CD8-positive, alpha-beta memory T cell (primary cell): Measurements from ENCODE around the gene ZSCAN2. TPM values are rescaled to one million over a fixed set of nuclear protein-coding genes. Genes with fewer than 3 reads are reported as not detected.

Experiments used
- CTCF ChIA-PET: fragments of 350-600 bp; sonication (Branson Sonifier 250); formaldehyde crosslinking; loops from one replicate; lab custom pipeline; 2021; ENCODE audit warnings: antibody characterized with exemption; lab: Charles Lee
- POLR2A ChIA-PET: fragments of 350-600 bp; sonication (Branson Sonifier 250); formaldehyde crosslinking; loops from one replicate; lab custom pipeline; 2021; ENCODE audit warnings: antibody characterized with exemption; lab: Charles Lee
- DNase-seq, 5 donors: peaks; one replicate each; pipeline versions ENCODE4 v3.0.0 to v3.0.0-alpha.2; 2020 to 2022; ENCODE audit warnings: mixed read lengths in 1 of 5
- H3K27ac ChIP-seq: one replicate; pipeline ENCODE4 v1.7.0; 2013; ENCODE audit warnings: low read depth, mild to moderate bottlenecking, low read length, moderate library complexity
- H3K27me3 ChIP-seq: 2 replicates; pipeline ENCODE4 v1.7.0; 2013; ENCODE audit warnings: low read length, mild to moderate bottlenecking; ENCODE audit not compliant: insufficient read depth, poor library complexity, severe bottlenecking
- H3K36me3 ChIP-seq: 2 replicates; pipeline ENCODE4 v1.7.0; 2013; ENCODE audit warnings: mild to moderate bottlenecking, low read length, moderate library complexity; ENCODE audit not compliant: insufficient read depth
- H3K4me1 ChIP-seq: 2 replicates; pipeline ENCODE4 v1.7.0; 2013; ENCODE audit warnings: mild to moderate bottlenecking, low read length, moderate library complexity; ENCODE audit not compliant: insufficient read depth
- H3K4me3 ChIP-seq: 2 replicates; pipeline ENCODE4 v1.7.0; 2013; ENCODE audit warnings: mild to moderate bottlenecking, low read length
- H3K9me3 ChIP-seq: 2 replicates; pipeline ENCODE4 v1.7.0; 2013; ENCODE audit warnings: mild to moderate bottlenecking, low read length
- H3K27ac Mint-ChIP-seq, 8 donors: one replicate each; pipeline ENCODE4 v1.8.0; 2020 to 2021; ENCODE audit warnings: mixed read lengths in 8 of 8, mild to moderate bottlenecking in 6 of 8, inconsistent platforms in 3 of 8, moderate library complexity in 3 of 8
- H3K27me3 Mint-ChIP-seq, 2 donors: one replicate each; pipeline ENCODE4 v1.8.0; 2020 to 2021; ENCODE audit warnings: mixed read lengths in 2 of 2, mild to moderate bottlenecking in 1 of 2, moderate library complexity in 1 of 2
- H3K36me3 Mint-ChIP-seq, 3 donors: one replicate each; pipeline ENCODE4 v1.8.0; 2020 to 2021; ENCODE audit warnings: mixed read lengths in 3 of 3, inconsistent platforms in 1 of 3, mild to moderate bottlenecking in 1 of 3
- H3K4me1 Mint-ChIP-seq, 3 donors: one replicate each; pipeline ENCODE4 v1.8.0; 2020 to 2021; ENCODE audit warnings: mixed read lengths in 3 of 3, inconsistent platforms in 1 of 3, mild to moderate bottlenecking in 1 of 3
- H3K4me3 Mint-ChIP-seq, 7 donors: one replicate each; pipeline ENCODE4 v1.8.0; 2020 to 2021; ENCODE audit warnings: mixed read lengths in 7 of 7, mild to moderate bottlenecking in 6 of 7, moderate library complexity in 4 of 7, inconsistent platforms in 2 of 7
- H3K9me3 Mint-ChIP-seq, 5 donors: one replicate each; pipeline ENCODE4 v1.8.0; 2020 to 2022; ENCODE audit warnings: mixed read lengths in 5 of 5, mild to moderate bottlenecking in 3 of 5, moderate library complexity in 2 of 5, inconsistent platforms in 1 of 5
- polyA plus RNA-seq: library from polyadenylated mRNA; unstranded; fragments of 300-500 nt; fragmentation: Illumina TruSeq; gene quantifications from one replicate; pipeline ENCODE4 v1.2.3, GENCODE V29; 2021
- total RNA-seq, 2 experiments: library from RNA; stranded (reverse); gene quantifications; one replicate each; pipeline ENCODE4 v1.2.3, GENCODE V29; 2021

ZSCAN2 gene
- total and polyA plus RNA-seq, 3 experiments from 2014 or later = 6.0 to 14.3 (median 13.5) TPM

GRCh38 chr15:84624359-84624758 lies 23.6 kb downstream of the ZSCAN2 start:
- Mint-ChIP-seq H3K9me3 (peaks cover 14 to 28% (median 22%) of the 10 kb centered on the region in 5 donors), H3K4me1 (no peaks in the 10 kb centered on the region), H3K27me3 (peaks cover 0 to 1% of the 10 kb centered on the region in 2 donors), H3K36me3 (peaks cover 27 to 44% (median 42%) of the 10 kb centered on the region in 3 donors), H3K27ac (peak overlapping the region in 2 of 8 donors; percentile 36 to 56), H3K4me3 (peak overlapping the region in 1 of 7 donors; percentile 2)
- Histone ChIP-seq H3K27ac (no peak overlapping the region), H3K4me3 (no peak overlapping the region), H3K36me3 (peaks cover 16% of the 10 kb centered on the region), H3K9me3 (peaks cover 20% of the 10 kb centered on the region), H3K4me1 (no peaks in the 10 kb centered on the region), H3K27me3 (no peaks in the 10 kb centered on the region)
- ChIA-PET CTCF (no interaction called here), POLR2A (interaction anchor here (0.6 to 1.3 kb wide), 3 partner anchors 9 to 26 kb away, joined by 4 to 5 read pairs (median 4); no protein-coding TSS in a partner anchor)
- no peak for DNase-seq

DNA sequence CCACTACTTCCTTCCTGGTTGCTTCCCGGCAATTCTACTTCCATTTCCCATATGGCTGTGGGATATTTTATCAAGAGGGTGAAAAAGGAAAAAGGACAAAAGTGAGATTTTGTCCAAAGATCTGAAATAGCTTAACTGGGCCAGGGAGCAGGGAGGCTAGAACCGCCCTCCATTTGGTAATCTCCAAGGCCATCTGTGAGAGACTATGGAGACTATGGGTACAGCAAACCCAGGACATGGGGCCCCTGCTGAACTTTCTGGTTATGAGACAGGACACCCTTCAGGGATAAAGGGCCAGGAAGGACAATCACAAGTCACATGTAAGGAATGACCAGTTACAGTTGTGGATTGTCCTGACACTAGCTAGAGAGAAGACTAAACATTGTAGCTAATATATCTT lies 24.3 kb downstream of the ZSCAN2 start:
- ChIA-PET POLR2A (interaction anchor here (0.6 kb wide), 1 partner anchor 24 kb away, joined by 4 read pairs; no protein-coding TSS in a partner anchor), CTCF (interaction anchor here (0.7 to 1.0 kb wide), 3 partner anchors 11 to 30 kb away, joined by 3 read pairs; no protein-coding TSS in a partner anchor)
- DNase-seq = no peak
- H3K4me1 Mint-ChIP-seq = peaks cover 0 to 2% (median 2%) of the 10 kb centered on the region in 3 donors
- H3K9me3 ChIP-seq = peaks cover 20% of the 10 kb centered on the region
- H3K36me3 Mint-ChIP-seq = peaks cover 24 to 39% (median 37%) of the 10 kb centered on the region in 3 donors
- no peak overlapping the region for H3K27ac ChIP-seq
- H3K27ac Mint-ChIP-seq = peak overlapping the region in 2 of 8 donors; percentile 23 to 77
- H3K9me3 Mint-ChIP-seq = peaks cover 13 to 25% (median 21%) of the 10 kb centered on the region in 5 donors
- H3K4me3 Mint-ChIP-seq = no peak overlapping the region
- H3K4me3 ChIP-seq = no peak overlapping the region
- peaks cover under 1% of the 10 kb centered on the region for H3K4me1 ChIP-seq
- H3K27me3 ChIP-seq = no peaks in the 10 kb centered on the region
- peaks cover 16% of the 10 kb centered on the region for H3K36me3 ChIP-seq
- H3K27me3 Mint-ChIP-seq = peaks cover 0 to 1% of the 10 kb centered on the region in 2 donors

DNA sequence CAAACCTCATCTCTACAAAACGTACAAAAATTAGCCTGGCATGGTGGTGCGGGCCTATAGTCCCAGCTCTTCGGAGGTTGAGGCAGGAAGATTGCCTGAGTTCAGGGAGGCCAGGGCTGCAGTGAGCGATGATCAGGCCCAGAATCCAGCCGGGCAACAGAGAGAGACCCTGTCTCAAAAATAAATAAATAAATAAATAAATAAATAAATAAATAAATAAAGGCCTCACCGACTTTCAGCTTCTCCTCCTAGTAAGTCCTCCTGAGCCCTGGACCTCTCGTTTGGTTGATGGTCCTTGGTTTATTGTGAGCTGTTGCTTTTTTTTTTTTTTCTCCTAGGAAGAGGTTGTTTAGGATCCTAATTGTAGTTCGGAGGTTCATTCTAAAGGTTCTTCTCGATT lies 28.2 kb downstream of the ZSCAN2 start:
- Histone ChIP-seq H3K27ac (no peak overlapping the region), H3K9me3 (no peaks in the 10 kb centered on the region), H3K4me3 (no peak overlapping the region), H3K36me3 (no peaks in the 10 kb centered on the region), H3K27me3 (no peaks in the 10 kb centered on the region), H3K4me1 (peaks cover 22% of the 10 kb centered on the region)
- Mint-ChIP-seq H3K9me3 (no peaks in the 10 kb centered on the region), H3K27me3 (peaks cover 0 to 2% of the 10 kb centered on the region in 2 donors), H3K27ac (no peak overlapping the region), H3K36me3 (peaks cover 7 to 19% (median 8%) of the 10 kb centered on the region in 3 donors), H3K4me3 (peak overlapping the region in 1 of 7 donors; percentile 32), H3K4me1 (peaks cover 18 to 27% (median 26%) of the 10 kb centered on the region in 3 donors)
- no peak for DNase-seq
- POLR2A ChIA-PET = interaction anchor here (0.7 to 1.0 kb wide), 2 partner anchors 20 to 24 kb away, joined by 4 to 9 read pairs; no protein-coding TSS in a partner anchor
- CTCF ChIA-PET = interaction anchor here (0.8 to 1.6 kb wide), 5 partner anchors 9 to 58 kb away, joined by 3 to 4 read pairs (median 4); no protein-coding TSS in a partner anchor

GRCh38 chr15:84631706-84632272 lies 31.0 kb downstream of the ZSCAN2 start:
- POLR2A ChIA-PET = interaction anchor here (0.5 to 2.6 kb wide), 9 partner anchors 11 to 349 kb away, joined by 3 to 23 read pairs (median 4); partner anchors contain the start of genes WDR73 and ZSCAN2
- peak overlapping the region; percentile 89 to 98 (median 96) for H3K27ac Mint-ChIP-seq
- no peaks in the 10 kb centered on the region for H3K36me3 ChIP-seq
- DNase-seq = no peak
- CTCF ChIA-PET = interaction anchor here (0.6 to 7.1 kb wide), 9 partner anchors 10 to 60 kb away, joined by 3 to 30 read pairs (median 8); partner anchors contain the start of genes WDR73 and ZSCAN2
- peak overlapping the region; percentile 82 for H3K27ac ChIP-seq
- no peaks in the 10 kb centered on the region for H3K27me3 ChIP-seq
- peaks cover 46% of the 10 kb centered on the region for H3K4me1 ChIP-seq
- peaks cover 36 to 49% (median 49%) of the 10 kb centered on the region in 3 donors for H3K4me1 Mint-ChIP-seq
- H3K4me3 ChIP-seq = peak overlapping the region; percentile 82
- peak overlapping the region; percentile 86 to 99 (median 94) for H3K4me3 Mint-ChIP-seq
- peaks cover 0 to 2% of the 10 kb centered on the region in 2 donors for H3K27me3 Mint-ChIP-seq
- peaks cover 0 to 19% (median 7%) of the 10 kb centered on the region in 3 donors for H3K36me3 Mint-ChIP-seq
- no peaks in the 10 kb centered on the region for H3K9me3 ChIP-seq
- no peaks in the 10 kb centered on the region for H3K9me3 Mint-ChIP-seq

- H3K27ac Mint-ChIP-seq = peak overlapping the region; percentile 89 to 97 (median 94)
- POLR2A ChIA-PET = interaction anchor here (0.7 to 2.6 kb wide), 8 partner anchors 9 to 114 kb away, joined by 3 to 18 read pairs (median 4); partner anchors contain the start of genes WDR73 and ZSCAN2
- H3K4me1 ChIP-seq = peaks cover 52% of the 10 kb centered on the region
Measured at GRCh38 chr15:84633311-84634227, 32.8 kb downstream of the ZSCAN2 start.

GRCh38 chr15:84634228-84634837 lies 33.5 kb downstream of the ZSCAN2 start:
- POLR2A ChIA-PET = interaction anchor here (0.7 to 2.6 kb wide), 7 partner anchors 10 to 36 kb away, joined by 3 to 18 read pairs (median 4); partner anchors contain the start of genes WDR73 and ZSCAN2
- Mint-ChIP-seq H3K4me1 (peaks cover 41 to 54% (median 49%) of the 10 kb centered on the region in 3 donors), H3K36me3 (peaks cover 0 to 38% (median 7%) of the 10 kb centered on the region in 3 donors)

More at GRCh38 chr15:84633311-84634227, 32.8 kb downstream of the ZSCAN2 start:
- peaks cover 41 to 54% (median 49%) of the 10 kb centered on the region in 3 donors for H3K4me1 Mint-ChIP-seq
- H3K36me3 ChIP-seq = peaks cover 11% of the 10 kb centered on the region
- H3K27me3 Mint-ChIP-seq = peaks cover 0 to 2% of the 10 kb centered on the region in 2 donors
- DNase-seq = peak; percentile 44 to 75 (median 63)
- peak overlapping the region; percentile 82 for H3K4me3 ChIP-seq
- no peaks in the 10 kb centered on the region for H3K9me3 Mint-ChIP-seq
- H3K27me3 ChIP-seq = no peaks in the 10 kb centered on the region
- H3K36me3 Mint-ChIP-seq = peaks cover 0 to 33% (median 7%) of the 10 kb centered on the region in 3 donors
- H3K4me3 Mint-ChIP-seq = peak overlapping the region; percentile 86 to 99 (median 95)
- peak overlapping the region; percentile 66 for H3K27ac ChIP-seq
- H3K9me3 ChIP-seq = no peaks in the 10 kb centered on the region
- CTCF ChIA-PET = interaction anchor here (1.2 to 7.1 kb wide), 6 partner anchors 16 to 116 kb away, joined by 3 to 30 read pairs (median 6); partner anchors contain the start of gene WDR73

More at GRCh38 chr15:84634228-84634837, 33.5 kb downstream of the ZSCAN2 start:
- Histone ChIP-seq H3K36me3 (peaks cover 18% of the 10 kb centered on the region), H3K27ac (peak overlapping the region; percentile 66), H3K4me1 (peaks cover 52% of the 10 kb centered on the region), H3K9me3 (no peaks in the 10 kb centered on the region), H3K27me3 (no peaks in the 10 kb centered on the region), H3K4me3 (peak overlapping the region; percentile 82)
- Mint-ChIP-seq H3K9me3 (no peaks in the 10 kb centered on the region), H3K27me3 (peaks cover 0 to 1% of the 10 kb centered on the region in 2 donors), H3K4me3 (peak overlapping the region; percentile 80 to 94 (median 87)), H3K27ac (peak overlapping the region; percentile 70 to 95 (median 88))
- DNase-seq = peak in 1 of 5 donors; percentile 36
- CTCF ChIA-PET = interaction anchor here (1.2 to 7.1 kb wide), 8 partner anchors 15 to 115 kb away, joined by 3 to 30 read pairs (median 4); partner anchors contain the start of genes NMB and WDR73
